Esophagus squamous epithelium (tissue), 4 donors: ENCODE measurements around the gene REEP1.

Experiments used
- CTCF ChIP-seq, 6 experiments: fragments of 450-650 bp in 4 of 6; fragments of 200-600 bp in 2 of 6; sonication (generic) in 2 of 6; IDR thresholded peaks; one replicate each; pipeline ENCODE4 v1.5.1; 2016 to 2019; ENCODE audit warnings: antibody characterized with exemption in 6 of 6, mild to moderate bottlenecking in 4 of 6, moderate library complexity in 4 of 6
- POLR2A ChIP-seq, 4 donors: fragments of 450-650 bp; IDR thresholded peaks; one replicate each; pipeline ENCODE4 v1.6.1; 2017; ENCODE audit warnings: antibody characterized with exemption in 4 of 4, mild to moderate bottlenecking in 4 of 4, moderate library complexity in 3 of 4

GRCh38 chr2:86202702-86203101, 134.7 kb downstream of the REEP1 start:
- TF ChIP-seq CTCF (IDR thresholded peaks at IDR 0.05): no peak
- TF ChIP-seq POLR2A (IDR thresholded peaks at IDR 0.05): no peak
